Hindlimb muscle (tissue), 1 donor: Measurements from ENCODE around the gene MYLK. TPM values are rescaled to one million over a fixed set of nuclear protein-coding genes. Genes with fewer than 3 reads are reported as not detected.
A peak's percentile ranks its signal among the peaks of the same experiment; 100 is the strongest.
"Not testable (repeated sequence)": the region's sequence is repeated elsewhere in the genome, so short reads cannot be mapped to it uniquely, and the experiment has no call there.

Experiments used
- DNase-seq: peaks from one replicate; pipeline ENCODE4 v3.0.0-alpha.2; 2013
- polyA plus RNA-seq: library from polyadenylated mRNA; unstranded; fragments of 120-200 nt; gene quantifications from one replicate; pipeline ENCODE4 v1.2.1, GENCODE V29; 2013; ENCODE audit not compliant: insufficient read length

MYLK gene
- polyA plus RNA-seq, 1 donor, result 23.9 TPM

- DNase-seq, result no peak
Measured at GRCh38 chr3:123744064-123744463, 140.1 kb downstream of the MYLK start.

GRCh38 chr3:123743121-123743520, 141.0 kb downstream of the MYLK start:
- DNase-seq, result no peak

- no peak for DNase-seq
Measured at GRCh38 chr3:123741041-123741511, 143.1 kb downstream of the MYLK start.

GRCh38 chr3:123740391-123740822, 143.7 kb downstream of the MYLK start:
- DNase-seq, result no peak

GRCh38 chr3:123739754-123740153, 144.4 kb downstream of the MYLK start:
- DNase-seq, result no peak

- no peak for DNase-seq
Measured at GRCh38 chr3:123739106-123739505, 145.0 kb downstream of the MYLK start.

- DNase-seq, result not testable (repeated sequence)
Measured at GRCh38 chr3:123738522-123738921, 145.6 kb downstream of the MYLK start.

- DNase-seq, result no peak
Measured at GRCh38 chr3:123737168-123737567, 147.0 kb downstream of the MYLK start.

- DNase-seq, result no peak
Measured at GRCh38 chr3:123735456-123735855, 148.7 kb downstream of the MYLK start.

- DNase-seq, result no peak
Measured at GRCh38 chr3:123734527-123734902, 149.6 kb downstream of the MYLK start.

GRCh38 chr3:123733805-123734526, 150.2 kb downstream of the MYLK start:
- DNase-seq, result no peak

GRCh38 chr3:123733341-123733740, 150.8 kb downstream of the MYLK start:
- no peak for DNase-seq

- no peak for DNase-seq
Measured at GRCh38 chr3:123732447-123732846, 151.7 kb downstream of the MYLK start.

- no peak for DNase-seq
Measured at GRCh38 chr3:123730829-123731228, 153.3 kb downstream of the MYLK start.

- no peak for DNase-seq
Measured at GRCh38 chr3:123728991-123729390, 155.1 kb downstream of the MYLK start.

GRCh38 chr3:123728014-123728413, 156.1 kb downstream of the MYLK start:
- no peak for DNase-seq

GRCh38 chr3:123725652-123726400, 158.3 kb downstream of the MYLK start:
- DNase-seq, result no peak

GRCh38 chr3:123724306-123724705, 159.8 kb downstream of the MYLK start:
- no peak for DNase-seq

GRCh38 chr3:123723522-123724168, 160.5 kb downstream of the MYLK start:
- DNase-seq, result peak; percentile 70

GRCh38 chr3:123723070-123723469, 161.1 kb downstream of the MYLK start:
- DNase-seq, result peak; percentile 51

GRCh38 chr3:123722456-123722855, 161.7 kb downstream of the MYLK start:
- DNase-seq, result no peak

- no peak for DNase-seq
Measured at GRCh38 chr3:123722021-123722420, 162.1 kb downstream of the MYLK start.

- DNase-seq, result not testable (repeated sequence)
Measured at GRCh38 chr3:123721095-123721689, 162.9 kb downstream of the MYLK start.
